ENCODE measurements around the gene USP20. TPM values are rescaled to one million over a fixed set of nuclear protein-coding genes. Genes with fewer than 3 reads are reported as not detected.
A peak's percentile ranks its signal among the peaks of the same experiment; 100 is the strongest.

USP20 gene
- total RNA-seq, 2 donors from 2014 or later = 14.5 to 23.4 TPM

- H3K27me3 ChIP-seq = no peaks in the 10 kb centered on the region
- peaks cover 9% of the 10 kb centered on the region for H3K4me1 ChIP-seq
- WGBS, 2 donors = 22 to 62% methylated on average over 9 to 17 of the region's 26 CpGs
- TF ChIP-seq POLR2A (IDR thresholded peaks at IDR 0.05) = no peak
- TF ChIP-seq, protein P1, sequence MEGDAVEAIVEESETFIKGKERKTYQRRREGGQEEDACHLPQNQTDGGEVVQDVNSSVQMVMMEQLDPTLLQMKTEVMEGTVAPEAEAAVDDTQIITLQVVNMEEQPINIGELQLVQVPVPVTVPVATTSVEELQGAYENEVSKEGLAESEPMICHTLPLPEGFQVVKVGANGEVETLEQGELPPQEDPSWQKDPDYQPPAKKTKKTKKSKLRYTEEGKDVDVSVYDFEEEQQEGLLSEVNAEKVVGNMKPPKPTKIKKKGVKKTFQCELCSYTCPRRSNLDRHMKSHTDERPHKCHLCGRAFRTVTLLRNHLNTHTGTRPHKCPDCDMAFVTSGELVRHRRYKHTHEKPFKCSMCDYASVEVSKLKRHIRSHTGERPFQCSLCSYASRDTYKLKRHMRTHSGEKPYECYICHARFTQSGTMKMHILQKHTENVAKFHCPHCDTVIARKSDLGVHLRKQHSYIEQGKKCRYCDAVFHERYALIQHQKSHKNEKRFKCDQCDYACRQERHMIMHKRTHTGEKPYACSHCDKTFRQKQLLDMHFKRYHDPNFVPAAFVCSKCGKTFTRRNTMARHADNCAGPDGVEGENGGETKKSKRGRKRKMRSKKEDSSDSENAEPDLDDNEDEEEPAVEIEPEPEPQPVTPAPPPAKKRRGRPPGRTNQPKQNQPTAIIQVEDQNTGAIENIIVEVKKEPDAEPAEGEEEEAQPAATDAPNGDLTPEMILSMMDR (IDR thresholded peaks at IDR 0.05) = no peak
- intact Hi-C loops (cut with DNase I) = no loop called here
- H3K27ac ChIP-seq = peak overlapping the region in 1 of 4 donors; percentile 49
- H3K4me3 ChIP-seq = peak overlapping the region; percentile 93 to 94
- peaks cover 0 to 4% of the 10 kb centered on the region in 2 donors for H3K36me3 ChIP-seq (replicated peaks in 1 of 2; ENCODE audit: insufficient read depth in 1 of 2, low read depth in 2 of 2)
- H3K9me3 ChIP-seq = no peaks in the 10 kb centered on the region
- peak in 1 of 4 donors; percentile 24 for DNase-seq
- no peak for ATAC-seq
Measured at GRCh38 chr9:129822898-129823541, 12.2 kb upstream of the USP20 start.

GRCh38 chr9:129823542-129823934 lies 11.7 kb upstream of the USP20 start:
- no peak for ATAC-seq
- Histone ChIP-seq H3K9me3 (no peaks in the 10 kb centered on the region), H3K4me1 (peaks cover 9% of the 10 kb centered on the region), H3K27ac (peak overlapping the region in 3 of 4 donors; percentile 49 to 77 (median 71)), H3K4me3 (peak overlapping the region; percentile 93 to 94), H3K36me3 (replicated peaks in 1 of 2; ENCODE audit: insufficient read depth in 1 of 2, low read depth in 2 of 2) (peaks cover 0 to 6% of the 10 kb centered on the region in 2 donors), H3K27me3 (no peaks in the 10 kb centered on the region)
- intact Hi-C loops (cut with DNase I) = no loop called here
- WGBS, 2 donors = 0 to 1% methylated on average over 3 to 14 of the region's 15 CpGs
- TF ChIP-seq, protein P1 (IDR thresholded peaks at IDR 0.05) = no peak
- no peak for TF ChIP-seq POLR2A (IDR thresholded peaks at IDR 0.05)
- no peak for DNase-seq

- Histone ChIP-seq H3K27ac (peak within 1 kb of the TSS in 3 of 4 donors; percentile 49 to 77 (median 71)), H3K4me1 (peaks cover 9% of the 10 kb centered on the region), H3K9me3 (no peaks in the 10 kb centered on the region), H3K4me3 (peak within 1 kb of the TSS; percentile 93 to 94), H3K27me3 (no peaks in the 10 kb centered on the region), H3K36me3 (replicated peaks in 1 of 2; ENCODE audit: insufficient read depth in 1 of 2, low read depth in 2 of 2) (peaks cover 3 to 11% of the 10 kb centered on the region in 2 donors)
- DNase-seq (peak; percentile 96 to 97 (median 96)), ATAC-seq (peak; percentile 99)
- intact Hi-C loops (cut with DNase I) = no loop called here
- peak; percentile 35 to 75 (median 71) for TF ChIP-seq POLR2A (IDR thresholded peaks at IDR 0.05)
- TF ChIP-seq, protein P1 (IDR thresholded peaks at IDR 0.05) = no peak
- WGBS, 2 donors = 3 to 18% methylated on average over 9 to 47 of the region's 47 CpGs
Measured at GRCh38 chr9:129823935-129824601, 11.2 kb upstream of the USP20 start, which contains the start of gene TOR1A. TSS of gene TOR1A (minus strand) at chr9:129824136. CDS start at chr9:129824085, 51 bp downstream.

GRCh38 chr9:129826344-129826743 lies 8.9 kb upstream of the USP20 start:
- Histone ChIP-seq H3K27ac (no peak overlapping the region), H3K36me3 (replicated peaks in 1 of 2; ENCODE audit: insufficient read depth in 1 of 2, low read depth in 2 of 2) (peaks cover 6 to 28% of the 10 kb centered on the region in 2 donors)
- intact Hi-C loops (cut with DNase I) = no loop called here

More at GRCh38 chr9:129826344-129826743, 8.9 kb upstream of the USP20 start:
- no peak for ATAC-seq
- H3K27me3 ChIP-seq = no peaks in the 10 kb centered on the region
- TF ChIP-seq POLR2A (IDR thresholded peaks at IDR 0.05) = no peak
- TF ChIP-seq, protein P1 (IDR thresholded peaks at IDR 0.05) = no peak
- WGBS, 2 donors = 61 to 69% methylated on average over 6 of the region's 6 CpGs
- H3K4me1 ChIP-seq = peaks cover 9% of the 10 kb centered on the region
- no peaks in the 10 kb centered on the region for H3K9me3 ChIP-seq
- no peak overlapping the region for H3K4me3 ChIP-seq
- DNase-seq = no peak
